NCI-H1436 (cell line): Measurements from ENCODE around the gene LRCOL1.

ENCODE experiments used
- DNase-seq: peaks from one replicate; lab custom pipeline; 2025; lab: John Stamatoyannopoulos, UW

LRCOL1 gene

DNA sequence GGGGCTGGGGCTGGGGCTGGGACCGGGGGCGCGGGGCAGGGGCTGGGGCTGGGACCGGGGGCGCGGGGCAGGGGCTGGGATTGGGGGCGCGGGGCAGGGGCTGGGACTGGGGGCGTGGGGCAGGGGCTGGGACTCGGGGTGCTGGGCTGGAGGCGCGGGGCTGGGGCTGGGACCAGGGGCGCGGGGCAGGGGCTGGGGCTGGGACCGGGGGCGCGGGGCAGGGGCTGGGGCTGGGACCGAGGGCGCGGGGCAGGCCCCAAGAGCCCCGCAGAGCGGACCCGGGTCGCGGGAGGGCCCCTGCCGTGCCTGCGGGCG is 8.6 kb upstream of the LRCOL1 start:
- no peak for DNase-seq

- DNase-seq: no peak
Measured at GRCh38 chr12:132618683-132619043, 8.3 kb upstream of the LRCOL1 start, which contains the start of gene P2RX2. Gene P2RX2 (plus strand): TSS chr12:132618776. CDS start chr12:132618817, 41 bp downstream.

- no peak for DNase-seq
Measured at GRCh38 chr12:132617822-132618682, 7.7 kb upstream of the LRCOL1 start.

- no peak for DNase-seq
Measured at GRCh38 chr12:132617135-132617701, 6.8 kb upstream of the LRCOL1 start.

- no peak for DNase-seq
Measured at GRCh38 chr12:132615579-132616038, 5.2 kb upstream of the LRCOL1 start.

DNA sequence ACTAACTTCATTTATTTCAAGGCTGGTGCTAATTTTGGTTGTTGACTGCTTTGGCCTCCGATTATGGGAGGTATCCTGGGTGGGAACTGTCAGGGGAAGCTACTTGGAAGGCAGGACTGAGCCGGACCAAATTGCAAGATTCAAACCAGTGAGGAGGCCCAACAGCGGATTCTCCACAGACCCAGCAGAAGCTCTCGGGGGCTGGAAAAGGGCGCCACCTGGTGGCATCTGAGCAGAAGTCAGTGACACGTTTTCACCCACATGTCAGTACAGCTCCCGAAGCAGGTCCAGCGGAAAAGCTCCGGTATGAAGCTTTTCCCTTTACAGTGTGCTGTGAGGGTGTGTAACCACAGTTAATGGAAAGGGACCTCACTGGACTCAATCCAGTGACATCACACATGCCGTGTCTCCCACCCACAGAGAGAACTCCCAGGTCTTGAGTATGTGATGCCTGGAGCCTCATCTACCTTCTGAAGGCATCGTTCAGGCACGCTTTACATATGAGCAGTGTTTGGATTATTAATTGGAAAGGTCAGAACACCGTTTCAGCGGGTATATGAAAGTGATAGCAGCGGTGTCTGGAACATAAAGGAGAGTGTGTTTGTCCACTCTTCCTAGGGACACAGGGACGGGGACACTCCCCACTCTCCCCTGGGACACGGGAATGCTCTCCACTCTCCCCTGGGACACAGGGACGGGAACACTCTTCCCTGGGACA is 4.6 kb upstream of the LRCOL1 start:
- DNase-seq: peak; percentile 76

- no peak for DNase-seq
Measured at GRCh38 chr12:132614029-132614428, 3.6 kb upstream of the LRCOL1 start.

DNA sequence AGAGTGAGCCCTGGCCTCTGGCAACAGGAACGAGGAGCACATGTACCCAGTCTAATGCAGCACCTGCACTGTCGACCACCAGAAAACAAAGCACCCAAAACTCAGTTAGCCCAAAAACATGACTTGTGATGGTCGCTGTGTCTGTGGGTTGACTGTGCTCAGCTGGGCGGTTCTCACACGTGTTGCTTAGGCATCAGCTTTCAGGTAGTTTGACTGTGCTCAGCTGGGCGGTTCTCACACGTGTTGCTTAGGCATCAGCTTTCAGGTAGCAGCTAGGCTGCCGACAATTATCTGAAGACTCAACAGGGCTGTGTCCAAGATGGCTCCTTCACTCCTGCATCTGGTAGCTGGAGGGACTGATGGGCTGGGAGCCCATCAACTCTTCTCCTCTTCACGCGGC is 1.2 kb upstream of the LRCOL1 start:
- DNase-seq: no peak

DNA sequence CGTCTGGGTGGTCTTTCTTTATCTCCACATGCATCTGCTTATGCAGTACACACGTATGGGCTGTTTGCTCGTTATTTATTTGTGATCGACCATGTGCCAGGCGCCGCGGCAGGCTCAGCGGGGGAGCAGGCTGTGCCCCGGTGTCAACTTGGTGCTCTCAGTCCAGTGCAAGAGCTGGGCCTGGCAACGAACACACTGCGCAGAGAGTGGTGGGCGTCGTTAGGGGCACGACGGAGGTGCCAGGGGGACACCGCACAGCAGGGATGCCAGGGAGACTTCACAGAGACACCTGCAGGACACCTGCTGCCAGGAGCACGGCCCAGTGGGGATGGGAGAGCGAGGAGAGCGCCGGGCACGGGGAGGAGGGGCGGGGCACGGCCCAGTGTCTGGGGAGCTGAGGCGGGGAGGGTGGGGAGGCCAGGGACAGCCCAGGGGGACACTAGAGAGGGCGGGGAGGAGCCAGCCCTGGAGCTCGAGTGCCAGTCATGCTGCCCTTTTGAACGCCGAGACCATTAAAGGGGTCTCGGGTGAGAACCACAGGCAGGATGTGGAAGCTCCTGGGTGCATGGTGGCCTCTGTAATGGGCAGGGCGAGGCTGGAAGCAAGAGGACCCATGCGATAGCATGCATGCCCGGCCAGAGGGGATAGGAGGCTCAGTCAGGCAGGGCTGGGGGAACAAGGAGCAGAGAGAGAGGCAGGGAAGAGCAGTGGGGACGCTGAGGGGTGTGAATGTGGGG is 652 bp upstream of the LRCOL1 start:
- no peak for DNase-seq

DNA sequence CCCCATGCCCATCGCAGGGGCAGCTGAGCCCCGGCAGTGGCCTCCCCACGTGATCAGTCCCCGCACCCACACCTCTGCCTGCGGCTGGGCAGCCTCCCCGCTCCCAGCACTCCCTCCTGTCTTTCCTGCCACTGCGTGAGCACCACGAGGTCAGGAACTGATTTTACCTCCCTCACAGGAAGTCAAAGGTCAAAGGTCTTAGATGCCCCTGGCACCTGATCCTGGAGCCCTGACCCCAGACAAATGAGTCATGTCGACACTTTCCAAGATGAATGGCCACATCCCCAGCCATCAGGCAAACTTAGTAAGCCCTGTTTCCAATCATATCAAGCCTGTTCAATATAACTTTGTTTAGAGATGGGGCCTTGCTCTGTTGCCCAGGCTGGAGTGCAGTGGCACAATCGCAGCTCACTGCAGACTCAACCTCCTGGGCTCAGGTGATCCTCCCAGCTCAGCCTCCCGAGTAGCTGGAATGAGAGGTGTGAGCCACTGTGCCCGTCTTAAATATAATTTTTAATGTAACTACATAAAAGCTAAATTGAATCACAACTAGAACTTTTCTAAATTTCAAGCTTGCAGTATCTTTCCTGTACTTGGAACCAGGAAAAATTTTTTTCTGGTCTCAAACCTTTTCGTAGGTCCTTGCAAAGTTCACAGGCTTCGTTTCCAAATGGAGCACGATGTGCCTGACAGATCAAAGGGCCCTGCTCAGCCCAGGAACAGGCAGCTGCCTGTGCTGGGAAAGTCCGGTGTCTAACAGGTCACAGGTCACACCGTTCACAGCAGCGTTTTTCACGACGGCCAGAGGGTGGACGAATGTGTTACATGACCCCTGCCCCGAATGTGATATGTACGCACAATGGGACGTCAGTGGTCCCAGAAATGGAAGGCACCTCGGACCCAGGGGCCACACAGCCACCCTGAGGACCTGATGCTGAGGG is 1.9 kb downstream of the LRCOL1 start:
- no peak for DNase-seq

DNA sequence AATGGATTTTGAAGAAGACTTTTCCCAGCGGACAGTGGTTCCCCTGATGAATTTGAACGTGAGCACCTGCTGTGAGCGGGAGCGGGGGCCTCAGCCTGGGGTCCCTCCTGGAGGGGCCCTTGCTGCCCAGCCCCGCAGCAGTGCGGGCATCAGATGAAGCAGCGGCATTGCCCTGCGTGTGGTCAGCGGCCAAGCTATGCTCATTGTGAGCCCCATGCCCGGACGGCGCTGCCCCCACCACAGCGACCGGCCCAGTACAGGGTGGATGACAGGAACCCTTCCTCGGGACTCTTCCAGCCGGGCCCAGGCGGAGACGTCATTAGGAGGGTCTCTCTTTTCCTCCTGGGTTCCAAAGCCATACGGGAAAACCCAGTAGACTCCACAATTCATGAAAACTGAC is 3.5 kb downstream of the LRCOL1 start:
- DNase-seq: no peak

GRCh38 chr12:132606466-132606865 is 3.9 kb downstream of the LRCOL1 start:
- DNase-seq: no peak

DNA sequence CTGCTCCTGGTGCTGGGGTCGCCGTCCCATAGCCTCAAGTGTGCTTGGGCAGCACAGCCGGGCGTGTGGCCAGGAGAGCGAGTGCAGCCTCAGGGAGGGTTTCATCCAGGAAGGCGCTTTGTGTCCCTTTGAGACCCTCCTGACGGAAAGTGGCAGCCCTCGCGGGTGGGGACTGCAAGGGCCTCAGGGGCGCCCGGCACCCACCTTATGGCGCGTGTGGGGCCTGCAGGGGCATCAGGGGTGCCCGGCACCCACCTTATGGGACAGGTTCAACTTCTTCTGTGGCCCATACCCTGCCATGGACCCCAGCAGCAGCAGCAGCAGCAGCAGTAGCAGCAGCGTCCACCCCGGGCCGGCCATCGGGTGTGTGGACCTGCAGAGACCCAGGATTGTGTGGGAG is 4.5 kb downstream of the LRCOL1 start:
- DNase-seq: no peak

DNA sequence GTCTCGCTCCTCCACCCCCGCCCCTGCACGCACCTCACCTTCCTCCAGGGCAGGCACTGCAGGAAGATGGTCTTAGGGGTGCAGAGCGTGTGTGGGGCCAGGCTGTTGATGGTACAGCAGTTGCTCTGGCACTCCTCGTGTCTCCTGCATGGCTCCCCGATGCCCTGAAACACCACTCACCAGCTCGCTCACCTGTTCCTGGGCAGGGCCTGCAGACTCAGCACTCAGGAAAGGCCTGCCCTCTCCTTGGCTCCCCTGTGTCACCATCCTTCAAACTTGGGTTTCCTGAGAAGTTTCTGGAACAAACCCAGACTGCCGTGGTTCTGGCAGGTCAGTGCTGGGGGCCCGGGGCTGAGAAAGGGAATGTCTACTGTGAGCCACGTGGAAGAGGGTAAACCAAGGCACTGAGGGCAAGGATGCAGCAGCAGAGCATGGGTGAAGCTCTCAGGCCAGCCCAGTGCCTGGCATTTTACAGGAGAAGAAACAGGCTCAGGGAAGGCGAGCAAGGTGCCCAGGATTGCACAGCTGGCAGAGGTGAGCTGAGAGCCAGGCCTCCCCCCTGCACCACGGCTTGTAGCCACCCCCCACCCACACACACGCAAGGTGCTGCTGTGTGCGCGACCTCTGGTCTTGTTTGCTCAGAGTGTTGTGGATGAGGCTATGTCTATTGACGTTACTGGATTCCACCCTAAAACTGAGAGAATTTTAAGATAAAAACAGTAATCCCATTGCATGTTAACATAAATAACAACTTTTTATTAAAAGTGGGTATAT is 5.5 kb downstream of the LRCOL1 start:
- no peak for DNase-seq

DNA sequence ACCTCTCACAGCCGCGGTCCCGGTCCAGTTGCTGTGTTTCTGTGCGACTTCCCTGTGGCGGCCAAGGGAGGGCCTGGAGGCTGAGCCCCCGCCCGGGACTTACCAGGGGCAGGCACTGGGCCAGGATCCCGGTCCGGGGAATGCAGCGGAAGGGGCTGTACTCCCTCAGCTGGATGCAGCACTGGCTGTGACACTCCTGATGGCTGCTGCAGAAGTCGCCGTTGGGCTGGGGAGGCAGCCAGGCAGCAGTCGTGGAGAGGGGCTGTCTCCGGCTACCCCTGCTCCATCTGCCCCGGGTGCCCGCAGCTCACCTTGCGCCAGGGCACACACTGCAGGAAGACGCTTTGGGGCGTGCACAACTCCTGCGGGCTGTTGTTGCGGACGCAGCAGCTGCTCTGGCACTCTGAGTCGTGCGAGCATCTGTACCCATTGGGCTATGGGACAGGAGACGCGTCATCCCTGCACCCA is 6.2 kb downstream of the LRCOL1 start:
- no peak for DNase-seq

DNA sequence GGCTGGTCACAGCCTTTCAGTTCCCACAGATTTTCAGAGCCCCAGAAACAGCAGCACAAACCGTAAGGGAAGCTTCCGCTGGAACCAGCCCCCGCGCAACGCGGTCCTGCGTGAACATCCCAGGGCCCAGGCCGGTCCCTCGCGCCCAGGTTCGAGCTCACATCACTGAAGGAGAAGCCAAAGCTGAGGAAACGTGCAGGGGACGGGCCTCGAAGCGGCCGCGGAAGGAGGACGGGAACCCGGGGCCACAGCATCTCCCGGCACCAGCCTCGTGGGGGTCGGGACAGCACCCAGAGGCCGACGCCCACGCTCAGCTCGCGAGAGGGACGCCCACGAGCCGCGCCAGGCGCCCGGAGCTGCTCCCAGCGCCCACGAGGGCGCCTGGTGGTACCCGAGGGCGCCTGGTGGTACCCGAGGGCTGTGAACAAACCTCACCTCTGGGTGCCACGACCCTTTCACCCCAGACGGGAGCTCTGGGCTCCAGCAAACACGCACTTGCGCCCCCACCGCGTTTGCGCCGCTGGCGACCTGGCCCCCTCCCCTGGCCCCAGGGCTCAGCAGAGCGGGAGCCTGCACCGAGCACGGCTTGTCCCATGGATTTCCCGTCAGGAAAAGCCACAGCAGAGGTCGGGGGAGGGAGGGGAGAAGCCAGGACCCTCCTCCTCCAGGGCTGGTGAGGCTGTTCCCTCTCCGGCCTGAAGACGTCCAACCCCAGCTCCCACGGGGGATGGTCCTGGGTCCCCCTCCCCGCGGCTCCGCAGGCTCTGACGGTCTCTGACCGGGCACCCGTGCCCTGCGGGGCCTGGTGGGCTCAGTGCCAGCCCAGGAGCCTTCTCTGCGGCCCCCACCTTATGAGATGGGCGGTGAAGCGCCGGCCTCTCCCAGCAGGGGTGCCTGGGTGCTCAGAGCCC is 6.9 kb downstream of the LRCOL1 start:
- DNase-seq: no peak

DNA sequence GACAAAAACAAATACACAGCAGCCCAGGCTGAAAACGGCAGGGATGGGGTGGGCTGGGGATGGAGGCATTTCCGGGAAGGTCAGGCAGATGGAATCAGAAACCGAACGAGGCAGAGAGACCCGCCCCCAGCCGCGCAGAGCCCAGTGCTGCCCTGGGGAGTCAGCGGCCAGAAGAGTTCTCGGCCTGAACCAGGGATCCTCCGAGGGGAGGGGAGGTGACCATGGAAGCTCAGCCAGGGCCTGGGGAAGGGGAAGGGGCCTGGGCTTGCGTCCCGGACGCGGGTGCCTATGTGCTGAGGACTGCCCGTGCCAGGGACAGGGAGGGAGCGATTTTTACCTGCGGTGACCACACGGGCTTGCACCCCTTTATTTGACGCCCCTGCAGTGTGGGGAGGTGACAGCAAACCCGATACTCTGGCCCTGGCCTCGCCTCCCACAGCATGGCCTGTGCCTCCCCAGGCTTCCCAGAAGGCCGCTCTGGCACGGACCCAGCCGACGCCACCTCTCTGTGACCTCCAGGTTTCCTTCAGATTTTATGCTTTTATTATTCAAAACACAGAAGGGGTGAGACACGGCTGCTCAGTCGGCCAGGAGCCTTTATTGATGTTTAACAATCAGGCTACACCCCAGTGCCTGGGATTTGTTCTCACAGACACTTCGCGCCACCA is 7.7 kb downstream of the LRCOL1 start:
- no peak for DNase-seq

GRCh38 chr12:132601171-132601883 is 9.1 kb downstream of the LRCOL1 start:
- DNase-seq: no peak
